Prostate gland (tissue), 2 donors: ENCODE data around the gene CCIN. TPM values are rescaled to one million over a fixed set of nuclear protein-coding genes. Genes with fewer than 3 reads are reported as not detected.

ENCODE experiments used
- DNase-seq: peaks from one replicate; pipeline ENCODE4 v3.0.0-alpha.2; 2019; ENCODE audit warnings: low spot score
- H3K27ac ChIP-seq, 2 donors: fragments of 200-600 bp; sonication (generic); 2 replicates each; pipeline ENCODE4 v1.5.1; 2017 to 2019
- H3K27me3 ChIP-seq: fragments of 200-600 bp; sonication (generic); replicated peaks from 2 replicates; pipeline ENCODE4 v1.5.1; 2019; ENCODE audit not compliant: insufficient read depth
- H3K36me3 ChIP-seq, 2 donors: fragments of 200-600 bp; sonication (generic); 1 replicate in 1 of 2; 2 replicates in 1 of 2; pipeline versions ENCODE4 v1.5.1 to v1.8.1; 2017 to 2019
- H3K4me1 ChIP-seq: fragments of 200-600 bp; sonication (generic); replicated peaks from 2 replicates; pipeline ENCODE4 v1.5.1; 2019
- H3K4me3 ChIP-seq, 2 donors: fragments of 200-600 bp; sonication (generic); 2 replicates each; pipeline ENCODE4 v1.5.1; 2017 to 2019
- H3K9me3 ChIP-seq: fragments of 200-600 bp; sonication (generic); 2 replicates; pipeline ENCODE4 v1.5.1; 2017
- CTCF ChIP-seq, 4 experiments: fragments of 200-600 bp in 2 of 4; fragments of 450-650 bp in 2 of 4; sonication (generic) in 2 of 4; IDR thresholded peaks; 1 replicate in 3 of 4; 2 replicates in 1 of 4; pipeline ENCODE4 v1.5.1; 2016 to 2019; ENCODE audit warnings: antibody characterized with exemption in 4 of 4, mild to moderate bottlenecking in 2 of 4, moderate library complexity in 2 of 4
- POLR2A ChIP-seq: fragments of 450-650 bp; IDR thresholded peaks from one replicate; pipeline ENCODE4 v1.6.1; 2016; ENCODE audit warnings: antibody characterized with exemption, mild to moderate bottlenecking
- POLR2AphosphoS5 ChIP-seq: sonication (generic); formaldehyde crosslinking; IDR thresholded peaks from one replicate; pipeline ENCODE4 v1.6.1; 2017; ENCODE audit warnings: antibody characterized with exemption
- WGBS: methylation state at CpG from one replicate; pipeline ENCODE4 v1.1.5; 2018; 5-methylcytosine and 5-hydroxymethylcytosine counted together
- intact Hi-C: fragments of 100-400 bp; cut with DNase I; formaldehyde crosslinking; loops from one replicate; pipeline ENCODE4 v1.14.2; 2022
- total RNA-seq, 2 donors: library from RNA; depleted of rRNA; stranded (reverse); fragments of >200 nt; gene quantifications; one replicate each; pipeline ENCODE4 v1.1.0, GENCODE V29; 2016

The CCIN gene
- total RNA-seq, 2 donors from 2014 or later = 0.18 to 3.0 TPM

- TF ChIP-seq POLR2A = no peak
- TF ChIP-seq CTCF (IDR thresholded peaks at IDR 0.05) = no peak
- TF ChIP-seq POLR2AphosphoS5 = no peak
These were observed 42.3 kb downstream of the CCIN start for GRCh38 chr9:36211510-36211909.

GRCh38 chr9:36213387-36213786 lies 44.2 kb downstream of the CCIN start:
- TF ChIP-seq POLR2A (no peak), CTCF (IDR thresholded peaks at IDR 0.05) (no peak), POLR2AphosphoS5 (no peak)
- no peak overlapping the region for H3K27ac ChIP-seq
- WGBS = 88% methylated on average over 4 of the region's 4 CpGs
- H3K36me3 ChIP-seq = peaks cover 0 to 9% of the 10 kb centered on the region in 2 donors
- H3K9me3 ChIP-seq = no peaks in the 10 kb centered on the region
- no peaks in the 10 kb centered on the region for H3K27me3 ChIP-seq
- intact Hi-C loops = no loop called here
- DNase-seq = no peak
- H3K4me1 ChIP-seq = no peaks in the 10 kb centered on the region
- H3K4me3 ChIP-seq = no peak overlapping the region

More at GRCh38 chr9:36211510-36211909, 42.3 kb downstream of the CCIN start:
- no peaks in the 10 kb centered on the region for H3K27me3 ChIP-seq
- intact Hi-C loops = no loop called here
- WGBS = 79% methylated on average over 7 of the region's 7 CpGs
- no peak overlapping the region for H3K4me3 ChIP-seq
- H3K4me1 ChIP-seq = no peaks in the 10 kb centered on the region
- no peak for DNase-seq
- H3K9me3 ChIP-seq = no peaks in the 10 kb centered on the region
- H3K27ac ChIP-seq = no peak overlapping the region
- peaks cover 0 to 9% of the 10 kb centered on the region in 2 donors for H3K36me3 ChIP-seq

- Histone ChIP-seq H3K4me1 (no peaks in the 10 kb centered on the region), H3K9me3 (no peaks in the 10 kb centered on the region), H3K27me3 (no peaks in the 10 kb centered on the region), H3K27ac (no peak overlapping the region), H3K36me3 (peaks cover 0 to 5% of the 10 kb centered on the region in 2 donors), H3K4me3 (no peak overlapping the region)
- TF ChIP-seq POLR2AphosphoS5 (no peak), CTCF (IDR thresholded peaks at IDR 0.05) (no peak), POLR2A (no peak)
- intact Hi-C loops = no loop called here
- 63% methylated on average over 4 of the region's 4 CpGs for WGBS
- DNase-seq = no peak
These were observed 44.8 kb downstream of the CCIN start for GRCh38 chr9:36213989-36214388.

DNA sequence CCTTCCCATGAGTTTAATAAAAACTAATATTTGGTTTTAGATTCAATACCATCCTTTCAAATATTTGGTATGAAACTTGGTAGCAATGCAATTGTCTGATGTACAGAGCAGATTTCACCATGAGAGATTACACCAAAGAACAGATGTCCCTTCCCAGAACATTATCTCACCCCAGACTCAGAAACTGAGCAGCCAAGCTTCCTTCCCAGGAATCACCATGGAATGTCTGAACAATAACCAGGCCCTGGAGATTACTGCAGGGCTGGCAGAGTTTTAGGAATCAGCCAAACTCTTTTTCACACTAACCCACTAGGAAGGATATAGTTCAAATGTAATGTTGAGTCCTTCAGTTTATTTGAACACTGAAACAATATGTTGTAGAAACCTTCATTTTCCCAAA lies 45.4 kb downstream of the CCIN start:
- DNase-seq = no peak
- Histone ChIP-seq H3K4me1 (no peaks in the 10 kb centered on the region), H3K4me3 (no peak overlapping the region), H3K9me3 (no peaks in the 10 kb centered on the region), H3K27ac (no peak overlapping the region), H3K36me3 (peaks cover 0 to 5% of the 10 kb centered on the region in 2 donors), H3K27me3 (no peaks in the 10 kb centered on the region)
- TF ChIP-seq POLR2AphosphoS5 (no peak), CTCF (IDR thresholded peaks at IDR 0.05) (no peak), POLR2A (no peak)
- intact Hi-C loops = no loop called here

DNA sequence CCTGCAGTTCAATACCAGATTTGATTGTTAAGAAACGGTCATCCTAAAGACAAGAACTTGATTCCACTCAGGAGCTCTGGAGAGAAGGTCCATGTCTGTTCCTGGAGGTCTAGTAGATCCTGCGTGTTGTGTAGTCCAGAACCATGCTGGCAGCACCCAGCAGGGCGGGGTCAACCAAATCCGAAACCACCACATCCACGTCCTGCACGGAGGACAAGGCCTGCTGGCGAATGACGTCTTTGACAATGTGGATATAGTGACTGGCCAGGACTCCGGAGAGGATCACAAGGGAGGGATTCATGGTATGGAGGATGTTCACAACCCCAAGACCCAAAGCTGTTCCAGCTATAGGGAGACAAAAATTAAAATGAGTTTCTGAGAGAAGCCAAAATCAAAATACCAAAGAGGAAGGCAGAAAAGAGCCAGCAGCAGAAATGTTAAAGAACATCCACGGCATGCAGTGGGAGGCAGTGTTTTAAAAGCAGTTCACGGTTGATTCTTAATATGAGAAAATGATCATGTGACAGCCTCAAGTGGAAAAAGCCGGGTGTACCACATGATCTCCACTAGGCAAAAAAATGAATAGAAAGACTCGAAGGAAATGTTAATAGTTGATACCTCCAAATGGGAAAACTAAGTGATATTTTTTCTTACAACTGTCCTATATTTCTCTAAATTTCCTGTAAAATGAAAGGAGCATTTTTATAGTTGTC lies 48.2 kb downstream of the CCIN start:
- H3K4me1 ChIP-seq = no peaks in the 10 kb centered on the region
- H3K36me3 ChIP-seq = peaks cover 2% of the 10 kb centered on the region in 2 donors
- no peak for DNase-seq
- H3K9me3 ChIP-seq = no peaks in the 10 kb centered on the region
- 68% methylated on average over 13 of the region's 13 CpGs for WGBS
- TF ChIP-seq POLR2AphosphoS5 (no peak), POLR2A (no peak), CTCF (IDR thresholded peaks at IDR 0.05) (no peak)
- H3K4me3 ChIP-seq = no peak overlapping the region
- no peak overlapping the region for H3K27ac ChIP-seq
- intact Hi-C loops = no loop called here
- no peaks in the 10 kb centered on the region for H3K27me3 ChIP-seq
